Upper lobe of left lung (tissue), 4 donors: ENCODE results near the gene CTAGE1.

Source experiments
- POLR2A ChIP-seq, 4 donors: fragments of 450-650 bp; IDR thresholded peaks; one replicate each; pipeline ENCODE4 v1.5.1; 2016 to 2017; ENCODE audit warnings: antibody characterized with exemption in 4 of 4, mild to moderate bottlenecking in 2 of 4
- POLR2AphosphoS5 ChIP-seq, 2 donors: sonication (generic); formaldehyde crosslinking; IDR thresholded peaks; one replicate each; pipeline ENCODE4 v1.5.1; 2017; ENCODE audit warnings: antibody characterized with exemption in 2 of 2

- no peak for TF ChIP-seq POLR2A (IDR thresholded peaks at IDR 0.05)
- no peak for TF ChIP-seq POLR2AphosphoS5 (IDR thresholded peaks at IDR 0.05)
Observed at GRCh38 chr18:22394428-22394827, 23.3 kb downstream of the CTAGE1 start.
